HEK293 (cell line): Measurements from ENCODE around the gene TMEM187.

Experiments used
- CTCF ChIA-PET: fragments of 350-600 bp; formaldehyde crosslinking; extraction: SDS; loops from one replicate; lab custom pipeline; 2021; ENCODE audit warnings: antibody characterized with exemption; lab: Yijun Ruan, JAX
- POLR2A ChIA-PET: fragments of 300-600 bp; formaldehyde crosslinking; extraction: SDS; loops from one replicate; lab custom pipeline; 2020; ENCODE audit warnings: antibody characterized with exemption, inconsistent platforms; lab: Yijun Ruan, JAX
- H3K27ac ChIP-seq: fragments of 200-500 bp; sonication (Bioruptor generic); 2 replicates; pipeline ENCODE4 v1.5.1; 2014; ENCODE audit warnings: low read depth, low read length, control low read depth, inconsistent platforms; ENCODE audit errors: extremely low read depth
- H3K36me3 ChIP-seq, 2 experiments: fragments of 200-500 bp in 1 of 2; sonication (Bioruptor generic) in 1 of 2; 1 replicate in 1 of 2; 2 replicates in 1 of 2; pipeline ENCODE4 v1.5.1; 2014 to 2017; ENCODE audit warnings: inconsistent platforms in 2 of 2, low read length in 2 of 2; ENCODE audit not compliant: control insufficient read depth in 2 of 2, insufficient read depth in 1 of 2
- H3K4me1 ChIP-seq: fragments of 200-500 bp; sonication (Bioruptor generic); 2 replicates; pipeline ENCODE4 v1.5.1; 2014; ENCODE audit warnings: mild to moderate bottlenecking, low read length, inconsistent platforms; ENCODE audit not compliant: control insufficient read depth, insufficient read depth
- H3K4me3 ChIP-seq: 2 replicates; pipeline ENCODE4 v1.5.1; 2011; ENCODE audit warnings: low read depth, mild to moderate bottlenecking, control low read depth, low read length, moderate library complexity
- H3K9me3 ChIP-seq: fragments of 200-500 bp; sonication (Bioruptor generic); 2 replicates; pipeline ENCODE4 v1.5.1; 2014; ENCODE audit warnings: low read depth, low read length, inconsistent platforms; ENCODE audit not compliant: control insufficient read depth, insufficient read depth
- BCL11B ChIP-seq: fragments of 450-650 bp; formaldehyde crosslinking; IDR thresholded peaks from 2 replicates; pipeline ENCODE4 v1.5.1; 2016; ENCODE audit warnings: low read depth, missing biosample characterization, missing genetic modification characterization
- IKZF3 ChIP-seq: fragments of 450-650 bp; IDR thresholded peaks from 2 replicates; pipeline ENCODE4 v1.5.0; 2018; ENCODE audit warnings: missing biosample characterization, mild to moderate bottlenecking, missing genetic modification characterization, moderate library complexity
- KLF16 ChIP-seq: fragments of 450-650 bp; formaldehyde crosslinking; IDR thresholded peaks from 2 replicates; pipeline ENCODE4 v1.5.1; 2017; ENCODE audit warnings: missing biosample characterization, missing genetic modification characterization
- MYNN ChIP-seq: fragments of 450-650 bp; formaldehyde crosslinking; IDR thresholded peaks from 2 replicates; pipeline ENCODE4 v1.5.1; 2016; ENCODE audit warnings: missing biosample characterization, missing genetic modification characterization, borderline replicate concordance
- PRDM1 ChIP-seq: fragments of 450-650 bp; formaldehyde crosslinking; IDR thresholded peaks from 2 replicates; pipeline ENCODE4; 2016; ENCODE audit warnings: missing biosample characterization, missing genetic modification characterization
- RBAK ChIP-seq: fragments of 450-650 bp; formaldehyde crosslinking; IDR thresholded peaks from 2 replicates; pipeline ENCODE4 v1.5.1; 2016; ENCODE audit warnings: missing biosample characterization, missing genetic modification characterization
- SCRT1 ChIP-seq: fragments of 450-650 bp; formaldehyde crosslinking; IDR thresholded peaks from 2 replicates; pipeline ENCODE4 v1.5.1; 2016; ENCODE audit warnings: missing biosample characterization, missing genetic modification characterization, borderline replicate concordance
- SCRT2 ChIP-seq: fragments of 450-650 bp; formaldehyde crosslinking; IDR thresholded peaks from 2 replicates; pipeline ENCODE4 v1.5.1; 2016; ENCODE audit warnings: missing biosample characterization, missing genetic modification characterization
- SETDB1 ChIP-seq: IDR thresholded peaks from one replicate; pipeline ENCODE4 v1.6.1; 2017; ENCODE audit warnings: mild to moderate bottlenecking, low read length, moderate library complexity, mixed read lengths; ENCODE audit not compliant: insufficient read length
- ZBTB20 ChIP-seq: fragments of 450-650 bp; formaldehyde crosslinking; IDR thresholded peaks from 2 replicates; pipeline ENCODE4 v1.5.1; 2016; ENCODE audit warnings: missing biosample characterization, missing genetic modification characterization
- ZBTB21 ChIP-seq: fragments of 450-650 bp; formaldehyde crosslinking; IDR thresholded peaks from 2 replicates; pipeline ENCODE4 v1.5.1; 2017; ENCODE audit warnings: missing biosample characterization, missing genetic modification characterization
- ZEB2 ChIP-seq: fragments of 450-650 bp; formaldehyde crosslinking; IDR thresholded peaks from 2 replicates; pipeline ENCODE4 v1.5.1; 2016; ENCODE audit warnings: missing biosample characterization, missing genetic modification characterization
- ZNF10 ChIP-seq: fragments of 450-650 bp; formaldehyde crosslinking; IDR thresholded peaks from 2 replicates; pipeline ENCODE4 v1.5.1; 2017; ENCODE audit warnings: missing biosample characterization, missing genetic modification characterization
- ZNF132 ChIP-seq: fragments of 450-650 bp; formaldehyde crosslinking; IDR thresholded peaks from 2 replicates; pipeline ENCODE4 v1.5.1; 2017; ENCODE audit warnings: missing biosample characterization, missing genetic modification characterization, borderline replicate concordance
- ZNF138 ChIP-seq: fragments of 450-650 bp; formaldehyde crosslinking; IDR thresholded peaks from 2 replicates; pipeline ENCODE4 v1.5.1; 2016; ENCODE audit warnings: missing biosample characterization, missing genetic modification characterization, borderline replicate concordance
- ZNF184 ChIP-seq: fragments of 450-650 bp; IDR thresholded peaks from 2 replicates; pipeline ENCODE4 v1.5.1; 2018; ENCODE audit warnings: missing biosample characterization, mild to moderate bottlenecking, missing genetic modification characterization
- ZNF221 ChIP-seq: fragments of 450-650 bp; formaldehyde crosslinking; IDR thresholded peaks from 2 replicates; pipeline ENCODE4 v1.5.1; 2017; ENCODE audit warnings: missing biosample characterization, missing genetic modification characterization, borderline replicate concordance
- ZNF341 ChIP-seq: fragments of 450-650 bp; formaldehyde crosslinking; IDR thresholded peaks from 2 replicates; pipeline ENCODE4; 2016; ENCODE audit warnings: low read depth, missing biosample characterization, missing genetic modification characterization
- ZNF473 ChIP-seq: fragments of 450-650 bp; formaldehyde crosslinking; IDR thresholded peaks from 2 replicates; pipeline ENCODE4 v1.5.1; 2017; ENCODE audit warnings: missing biosample characterization, missing genetic modification characterization
- ZNF48 ChIP-seq: fragments of 450-650 bp; formaldehyde crosslinking; IDR thresholded peaks from 2 replicates; pipeline ENCODE4 v1.5.1; 2016; ENCODE audit warnings: missing biosample characterization, missing genetic modification characterization
- ZNF544 ChIP-seq: fragments of 450-650 bp; formaldehyde crosslinking; IDR thresholded peaks from 2 replicates; pipeline ENCODE4 v1.5.0; 2017; ENCODE audit warnings: missing biosample characterization, missing genetic modification characterization
- ZNF555 ChIP-seq: fragments of 450-650 bp; formaldehyde crosslinking; conservative IDR thresholded peaks from 2 replicates; pipeline ENCODE4 v1.5.1; 2017; ENCODE audit warnings: missing biosample characterization, mild to moderate bottlenecking, missing genetic modification characterization, inconsistent platforms
- ZNF558 ChIP-seq: fragments of 450-650 bp; formaldehyde crosslinking; IDR thresholded peaks from 2 replicates; pipeline ENCODE4 v1.5.1; 2016; ENCODE audit warnings: missing biosample characterization, missing genetic modification characterization
- ZNF561 ChIP-seq: fragments of 450-650 bp; IDR thresholded peaks from 2 replicates; pipeline ENCODE4 v1.5.1; 2018; ENCODE audit warnings: missing biosample characterization, missing genetic modification characterization, borderline replicate concordance
- ZNF600 ChIP-seq: fragments of 450-650 bp; formaldehyde crosslinking; IDR thresholded peaks from 2 replicates; pipeline ENCODE4 v1.5.1; 2016; ENCODE audit warnings: missing biosample characterization, missing genetic modification characterization
- ZNF624 ChIP-seq: fragments of 450-650 bp; formaldehyde crosslinking; IDR thresholded peaks from 2 replicates; pipeline ENCODE4 v1.5.1; 2017; ENCODE audit warnings: missing biosample characterization, missing genetic modification characterization
- ZNF626 ChIP-seq: fragments of 450-650 bp; sonication (Bioruptor Pico); formaldehyde crosslinking; IDR thresholded peaks from 2 replicates; pipeline ENCODE4 v1.5.1; 2018; ENCODE audit warnings: missing biosample characterization, missing genetic modification characterization, inconsistent platforms
- ZNF629 ChIP-seq: fragments of 450-650 bp; formaldehyde crosslinking; IDR thresholded peaks from 2 replicates; pipeline ENCODE4 v1.5.1; 2017; ENCODE audit warnings: missing biosample characterization, missing genetic modification characterization
- ZNF677 ChIP-seq: fragments of 450-650 bp; IDR thresholded peaks from 2 replicates; pipeline ENCODE4 v1.5.0; 2018; ENCODE audit warnings: missing biosample characterization, mild to moderate bottlenecking, missing genetic modification characterization, moderate library complexity
- ZNF701 ChIP-seq: fragments of 450-650 bp; formaldehyde crosslinking; IDR thresholded peaks from 2 replicates; pipeline ENCODE4 v1.5.1; 2016; ENCODE audit warnings: missing biosample characterization, missing genetic modification characterization
- ZNF768 ChIP-seq: fragments of 450-650 bp; formaldehyde crosslinking; IDR thresholded peaks from 2 replicates; pipeline ENCODE4 v1.5.1; 2018; ENCODE audit warnings: missing biosample characterization, mild to moderate bottlenecking, missing genetic modification characterization
- ZNF843 ChIP-seq: fragments of 450-650 bp; formaldehyde crosslinking; IDR thresholded peaks from 2 replicates; pipeline ENCODE4 v1.5.1; 2016; ENCODE audit warnings: missing biosample characterization, missing genetic modification characterization
- ZSCAN23 ChIP-seq: fragments of 450-650 bp; formaldehyde crosslinking; IDR thresholded peaks from 2 replicates; pipeline ENCODE4 v1.5.1; 2016; ENCODE audit warnings: missing biosample characterization, missing genetic modification characterization
- ZXDB ChIP-seq: fragments of 450-650 bp; formaldehyde crosslinking; IDR thresholded peaks from 2 replicates; pipeline ENCODE4 v1.5.1; 2016; ENCODE audit warnings: missing biosample characterization, missing genetic modification characterization
- TF ChIP-seq, protein P1 (sequence below): fragments of 450-650 bp; formaldehyde crosslinking; IDR thresholded peaks from 2 replicates; pipeline ENCODE4 v1.5.1; 2016; ENCODE audit warnings: missing biosample characterization, missing genetic modification characterization
- TF ChIP-seq, protein P2 (sequence below): fragments of 450-650 bp; IDR thresholded peaks from 2 replicates; pipeline ENCODE4 v1.5.1; 2018; ENCODE audit warnings: missing biosample characterization, mild to moderate bottlenecking, missing genetic modification characterization
- TF ChIP-seq, protein P3 (sequence below): fragments of 450-650 bp; formaldehyde crosslinking; IDR thresholded peaks from 2 replicates; pipeline ENCODE4 v1.5.1; 2016; ENCODE audit warnings: missing biosample characterization, missing genetic modification characterization, low read depth

The TMEM187 gene

DNA sequence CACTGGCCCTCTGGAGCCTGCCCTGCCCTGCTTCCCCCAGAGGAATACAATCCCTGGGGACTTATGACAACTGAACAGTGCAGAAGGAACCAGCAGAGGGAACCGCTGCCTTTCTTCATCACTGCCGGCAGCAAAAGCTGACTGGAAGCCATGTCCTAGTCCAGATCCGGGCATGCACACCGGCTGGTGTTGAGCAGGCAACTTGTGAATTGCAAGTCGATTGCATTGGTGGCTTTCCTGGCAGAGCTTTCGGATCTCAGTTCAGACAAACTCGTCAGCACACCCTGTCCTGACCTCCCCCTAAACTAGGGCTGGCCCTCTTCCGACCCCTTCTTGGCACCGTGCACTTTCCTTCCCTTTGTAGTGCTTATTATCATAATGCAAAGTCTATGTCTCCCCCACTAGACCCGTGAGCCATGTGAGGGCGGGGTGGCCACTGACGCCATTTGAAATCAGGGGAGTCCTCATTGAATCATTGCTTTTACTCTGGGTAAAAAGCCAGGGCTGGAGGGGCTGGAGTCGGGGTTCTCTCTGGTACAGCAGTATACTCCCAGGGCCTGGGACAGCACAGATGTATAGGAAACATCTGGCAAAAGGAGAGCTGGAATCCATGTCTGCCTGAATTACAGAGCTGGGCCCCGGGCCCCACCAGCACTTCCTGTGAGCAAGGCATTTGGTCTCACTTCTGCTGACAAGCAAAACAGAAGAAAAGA, 48.2 kb upstream of the TMEM187 start:
- CTCF ChIA-PET = interaction anchor here (0.6 to 9.1 kb wide), 19 partner anchors 9 to 530 kb away, joined by 3 to 168 read pairs (median 5); partner anchors contain the start of gene RENBP
- peaks cover 9% of the 10 kb centered on the region for H3K4me1 ChIP-seq
- H3K27ac ChIP-seq = no peak overlapping the region
- TF ChIP-seq, protein P1, sequence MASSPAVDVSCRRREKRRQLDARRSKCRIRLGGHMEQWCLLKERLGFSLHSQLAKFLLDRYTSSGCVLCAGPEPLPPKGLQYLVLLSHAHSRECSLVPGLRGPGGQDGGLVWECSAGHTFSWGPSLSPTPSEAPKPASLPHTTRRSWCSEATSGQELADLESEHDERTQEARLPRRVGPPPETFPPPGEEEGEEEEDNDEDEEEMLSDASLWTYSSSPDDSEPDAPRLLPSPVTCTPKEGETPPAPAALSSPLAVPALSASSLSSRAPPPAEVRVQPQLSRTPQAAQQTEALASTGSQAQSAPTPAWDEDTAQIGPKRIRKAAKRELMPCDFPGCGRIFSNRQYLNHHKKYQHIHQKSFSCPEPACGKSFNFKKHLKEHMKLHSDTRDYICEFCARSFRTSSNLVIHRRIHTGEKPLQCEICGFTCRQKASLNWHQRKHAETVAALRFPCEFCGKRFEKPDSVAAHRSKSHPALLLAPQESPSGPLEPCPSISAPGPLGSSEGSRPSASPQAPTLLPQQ = peak; percentile 38; the same call in 1 of the 2 replicates
- peak; percentile 26; the same call in 1 of the 2 replicates for TF ChIP-seq ZBTB20
- no peak for TF ChIP-seq ZNF132 (tag by site-specific recombination)
- TF ChIP-seq ZNF341 (tag by site-specific recombination) = no peak
- TF ChIP-seq ZBTB21 (tag by site-specific recombination) = no peak
- peak; percentile 40; the same call in 1 of the 2 replicates for TF ChIP-seq IKZF3 (tag by site-specific recombination)
- TF ChIP-seq SCRT2 (tag by site-specific recombination) = no peak
- no peak for TF ChIP-seq MYNN
- no peak for TF ChIP-seq RBAK (tag by site-specific recombination)
- no peak for TF ChIP-seq ZNF629
- no peak for TF ChIP-seq ZNF473 (tag by site-specific recombination)
- TF ChIP-seq ZNF544 (tag by site-specific recombination) = no peak
- TF ChIP-seq ZNF600 = peak; percentile 70
- no peak for TF ChIP-seq PRDM1 (tag by site-specific recombination)
- TF ChIP-seq, protein P2, sequence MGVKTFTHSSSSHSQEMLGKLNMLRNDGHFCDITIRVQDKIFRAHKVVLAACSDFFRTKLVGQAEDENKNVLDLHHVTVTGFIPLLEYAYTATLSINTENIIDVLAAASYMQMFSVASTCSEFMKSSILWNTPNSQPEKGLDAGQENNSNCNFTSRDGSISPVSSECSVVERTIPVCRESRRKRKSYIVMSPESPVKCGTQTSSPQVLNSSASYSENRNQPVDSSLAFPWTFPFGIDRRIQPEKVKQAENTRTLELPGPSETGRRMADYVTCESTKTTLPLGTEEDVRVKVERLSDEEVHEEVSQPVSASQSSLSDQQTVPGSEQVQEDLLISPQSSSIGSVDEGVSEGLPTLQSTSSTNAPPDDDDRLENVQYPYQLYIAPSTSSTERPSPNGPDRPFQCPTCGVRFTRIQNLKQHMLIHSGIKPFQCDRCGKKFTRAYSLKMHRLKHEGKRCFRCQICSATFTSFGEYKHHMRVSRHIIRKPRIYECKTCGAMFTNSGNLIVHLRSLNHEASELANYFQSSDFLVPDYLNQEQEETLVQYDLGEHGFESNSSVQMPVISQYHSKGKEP (tag by site-specific recombination) = no peak
- TF ChIP-seq ZNF555 (tag by site-specific recombination) = no peak
- TF ChIP-seq, protein P3, sequence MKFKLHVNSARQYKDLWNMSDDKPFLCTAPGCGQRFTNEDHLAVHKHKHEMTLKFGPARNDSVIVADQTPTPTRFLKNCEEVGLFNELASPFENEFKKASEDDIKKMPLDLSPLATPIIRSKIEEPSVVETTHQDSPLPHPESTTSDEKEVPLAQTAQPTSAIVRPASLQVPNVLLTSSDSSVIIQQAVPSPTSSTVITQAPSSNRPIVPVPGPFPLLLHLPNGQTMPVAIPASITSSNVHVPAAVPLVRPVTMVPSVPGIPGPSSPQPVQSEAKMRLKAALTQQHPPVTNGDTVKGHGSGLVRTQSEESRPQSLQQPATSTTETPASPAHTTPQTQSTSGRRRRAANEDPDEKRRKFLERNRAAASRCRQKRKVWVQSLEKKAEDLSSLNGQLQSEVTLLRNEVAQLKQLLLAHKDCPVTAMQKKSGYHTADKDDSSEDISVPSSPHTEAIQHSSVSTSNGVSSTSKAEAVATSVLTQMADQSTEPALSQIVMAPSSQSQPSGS (tag by site-specific recombination) = no peak
- TF ChIP-seq ZXDB (tag by site-specific recombination) = no peak
- TF ChIP-seq ZNF138 (tag by site-specific recombination) = no peak
- no peak for TF ChIP-seq ZNF768 (tag by site-specific recombination)
- TF ChIP-seq ZNF843 (tag by site-specific recombination) = no peak
- TF ChIP-seq ZNF626 = no peak
- TF ChIP-seq ZNF10 (tag by site-specific recombination) = peak; percentile 59; the same call in 1 of the 2 replicates
- TF ChIP-seq KLF16 = no peak
- TF ChIP-seq ZNF677 (tag by site-specific recombination) = no peak
- no peak for TF ChIP-seq ZNF558 (tag by site-specific recombination)
- TF ChIP-seq BCL11B (tag by site-specific recombination) = no peak; the same call in 1 of the 2 replicates
- TF ChIP-seq SETDB1 = no peak
- no peak for TF ChIP-seq ZNF221 (tag by site-specific recombination)
- no peak for TF ChIP-seq ZNF48 (tag by site-specific recombination)
- TF ChIP-seq ZNF701 (tag by site-specific recombination) = no peak
- no peak for TF ChIP-seq ZNF184 (tag by site-specific recombination)
- TF ChIP-seq ZSCAN23 = no peak
- no peak for TF ChIP-seq ZEB2
- TF ChIP-seq ZNF561 (tag by site-specific recombination) = no peak
- no peak for TF ChIP-seq ZNF624
- TF ChIP-seq SCRT1 (tag by site-specific recombination) = no peak

More for the DNA sequence above, 48.2 kb upstream of the TMEM187 start:
- H3K4me3 ChIP-seq = no peak overlapping the region
- H3K36me3 ChIP-seq = peaks cover 0 to 4% of the 10 kb centered on the region in 2 experiments; a peak in 2 of 3 replicates
- POLR2A ChIA-PET = interaction anchor here (1.0 to 2.4 kb wide), 7 partner anchors 9 to 130 kb away, joined by 4 to 18 read pairs (median 6); partner anchors contain the start of genes HCFC1, IDH3G, NAA10 and SSR4
- no peaks in the 10 kb centered on the region for H3K9me3 ChIP-seq
